ENCODE measurements around the gene SLC31A2.

The SLC31A2 gene

DNA sequence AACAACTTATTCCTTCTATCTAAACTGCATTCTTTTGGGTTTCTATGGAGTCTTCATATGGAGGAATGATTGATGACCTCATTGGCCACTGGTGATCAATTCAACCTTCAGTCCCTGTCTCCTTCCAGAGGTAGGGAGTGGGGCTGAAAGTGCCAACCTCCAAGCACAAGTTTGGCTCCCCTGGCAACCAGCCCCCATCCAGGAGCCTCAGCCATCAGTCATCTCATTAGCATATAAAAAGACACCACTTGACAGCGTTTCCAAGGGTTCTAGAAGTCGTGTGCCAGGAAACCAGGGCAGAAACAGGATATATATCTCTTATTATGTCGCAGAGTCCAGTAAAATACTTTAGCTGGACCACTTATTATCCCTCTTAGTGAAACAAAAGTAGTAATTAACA is 9.8 kb downstream of the SLC31A2 start:
- Histone ChIP-seq H3K9ac (ENCODE audit: low read depth, low read length) (no peak overlapping the region), H3K27ac (ENCODE audit: low read length) (no peak overlapping the region), H3K4me3 (ENCODE audit: low read depth in 1 of 2, low read length in 2 of 2) (no peak overlapping the region), H3K4me2 (ENCODE audit: insufficient read depth, low read length) (no peak overlapping the region), H3K4me1 (ENCODE audit: insufficient read depth, low read length) (peaks cover 11% of the 10 kb centered on the region), H2AFZ (ENCODE audit: low read depth, low read length) (no peak overlapping the region), H3K79me2 (ENCODE audit: insufficient read depth, low read length) (no peaks in the 10 kb centered on the region), H3K36me3 (ENCODE audit: insufficient read depth, low read length) (peaks cover 56% of the 10 kb centered on the region), H3K9me3 (ENCODE audit: insufficient read depth, low read length, severe bottlenecking) (no peaks in the 10 kb centered on the region), H4K20me1 (ENCODE audit: insufficient read depth, low read length) (0 out of 2 replicates have a peak, but pooled peaks cover 5% of the 10 kb centered on the region), H3K27me3 (ENCODE audit: insufficient read depth, low read length, poor library complexity) (no peaks in the 10 kb centered on the region)
- DNase-seq: no peak
- ATAC-seq (ENCODE audit: insufficient read depth, low read depth): no peak
- no peak for TF ChIP-seq EZH2 (IDR thresholded peaks at IDR 0.05; ENCODE audit: borderline replicate concordance, low read depth, low read length, severe bottlenecking)
- TF ChIP-seq, protein P1, sequence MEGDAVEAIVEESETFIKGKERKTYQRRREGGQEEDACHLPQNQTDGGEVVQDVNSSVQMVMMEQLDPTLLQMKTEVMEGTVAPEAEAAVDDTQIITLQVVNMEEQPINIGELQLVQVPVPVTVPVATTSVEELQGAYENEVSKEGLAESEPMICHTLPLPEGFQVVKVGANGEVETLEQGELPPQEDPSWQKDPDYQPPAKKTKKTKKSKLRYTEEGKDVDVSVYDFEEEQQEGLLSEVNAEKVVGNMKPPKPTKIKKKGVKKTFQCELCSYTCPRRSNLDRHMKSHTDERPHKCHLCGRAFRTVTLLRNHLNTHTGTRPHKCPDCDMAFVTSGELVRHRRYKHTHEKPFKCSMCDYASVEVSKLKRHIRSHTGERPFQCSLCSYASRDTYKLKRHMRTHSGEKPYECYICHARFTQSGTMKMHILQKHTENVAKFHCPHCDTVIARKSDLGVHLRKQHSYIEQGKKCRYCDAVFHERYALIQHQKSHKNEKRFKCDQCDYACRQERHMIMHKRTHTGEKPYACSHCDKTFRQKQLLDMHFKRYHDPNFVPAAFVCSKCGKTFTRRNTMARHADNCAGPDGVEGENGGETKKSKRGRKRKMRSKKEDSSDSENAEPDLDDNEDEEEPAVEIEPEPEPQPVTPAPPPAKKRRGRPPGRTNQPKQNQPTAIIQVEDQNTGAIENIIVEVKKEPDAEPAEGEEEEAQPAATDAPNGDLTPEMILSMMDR (IDR thresholded peaks at IDR 0.05; ENCODE audit: borderline replicate concordance, extremely low read depth, low read length, poor library complexity, severe bottlenecking): no peak

DNA sequence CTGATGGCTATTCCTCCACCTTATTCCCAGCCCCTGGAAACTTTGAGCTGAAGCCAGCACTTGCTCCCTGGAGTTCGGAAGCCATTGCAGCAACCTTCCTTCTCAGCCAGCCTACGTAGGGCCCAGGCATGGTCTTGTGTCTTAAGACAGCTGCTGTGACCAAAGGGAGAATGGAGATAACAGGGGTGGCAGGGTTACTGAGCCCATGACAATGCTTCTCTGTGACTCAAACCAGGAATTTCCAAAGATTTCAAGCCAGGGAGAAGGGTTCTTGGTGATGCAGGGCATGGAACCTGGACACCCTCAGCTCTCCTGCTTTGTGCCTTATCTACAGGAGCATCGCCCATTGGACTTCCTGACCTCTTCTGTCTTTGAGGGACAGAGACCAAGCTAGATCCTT is 12.2 kb downstream of the SLC31A2 start:
- Histone ChIP-seq H3K4me1 (ENCODE audit: insufficient read depth, low read length) (no peaks in the 10 kb centered on the region), H3K9ac (ENCODE audit: low read depth, low read length) (no peak overlapping the region)

DNA sequence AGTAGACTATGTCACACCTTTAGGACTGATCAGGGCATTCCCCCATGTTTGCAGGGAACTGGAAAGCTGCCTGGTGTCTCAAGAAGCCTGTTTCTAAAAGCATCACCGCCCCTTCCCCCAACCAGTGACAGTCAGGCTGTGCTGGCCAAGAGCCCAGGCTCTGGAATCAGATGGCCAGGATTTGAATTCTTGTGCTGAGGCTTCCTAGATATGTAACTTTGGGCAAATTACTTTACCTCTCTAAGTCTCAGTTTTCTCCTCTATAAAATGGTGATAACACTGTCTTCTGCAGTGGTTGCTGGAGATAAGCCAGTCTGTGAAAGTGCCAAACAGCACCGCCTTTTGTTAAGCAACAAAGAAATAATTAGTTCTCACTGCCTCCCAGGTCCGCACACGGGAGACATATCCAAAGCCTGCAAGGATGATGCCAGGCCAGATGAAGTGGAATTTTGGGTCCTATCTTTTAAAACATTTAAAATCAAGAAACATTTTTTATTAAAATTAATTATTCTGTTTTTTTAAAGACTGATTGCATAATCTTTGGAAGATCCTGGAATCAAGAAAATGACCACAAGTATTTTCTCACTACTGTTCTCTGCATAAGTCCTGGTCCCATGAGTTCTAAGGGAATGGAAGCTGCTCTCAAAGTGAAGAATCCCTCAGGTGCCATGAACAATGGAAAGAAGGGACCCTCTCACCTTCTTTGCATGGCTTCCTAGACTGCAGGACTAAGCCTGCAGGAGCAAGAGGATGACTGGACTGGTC is 13.9 kb downstream of the SLC31A2 start:
- ATAC-seq (ENCODE audit: insufficient read depth, low read depth) (no peak), DNase-seq (no peak)
- Histone ChIP-seq H3K27ac (ENCODE audit: low read length) (no peak overlapping the region), H3K36me3 (ENCODE audit: insufficient read depth, low read length) (peaks cover 86% of the 10 kb centered on the region), H3K9me3 (ENCODE audit: insufficient read depth, low read length, severe bottlenecking) (no peaks in the 10 kb centered on the region), H3K4me2 (ENCODE audit: insufficient read depth, low read length) (no peak overlapping the region), H3K4me1 (ENCODE audit: insufficient read depth, low read length) (no peaks in the 10 kb centered on the region), H4K20me1 (ENCODE audit: insufficient read depth, low read length) (0 out of 2 replicates have a peak, but pooled peaks cover 5% of the 10 kb centered on the region), H3K4me3 (ENCODE audit: low read depth in 1 of 2, low read length in 2 of 2) (no peak overlapping the region), H3K79me2 (ENCODE audit: insufficient read depth, low read length) (no peaks in the 10 kb centered on the region), H3K9ac (ENCODE audit: low read depth, low read length) (no peak overlapping the region), H3K27me3 (ENCODE audit: insufficient read depth, low read length, poor library complexity) (no peaks in the 10 kb centered on the region), H2AFZ (ENCODE audit: low read depth, low read length) (no peak overlapping the region)
- no peak for TF ChIP-seq EZH2 (IDR thresholded peaks at IDR 0.05; ENCODE audit: borderline replicate concordance, low read depth, low read length, severe bottlenecking)
- TF ChIP-seq, protein P1 (IDR thresholded peaks at IDR 0.05; ENCODE audit: borderline replicate concordance, extremely low read depth, low read length, poor library complexity, severe bottlenecking): no peak

More for the DNA sequence above, 12.2 kb downstream of the SLC31A2 start:
- H2AFZ ChIP-seq (ENCODE audit: low read depth, low read length): no peak overlapping the region
- H4K20me1 ChIP-seq (ENCODE audit: insufficient read depth, low read length): 0 out of 2 replicates have a peak, but pooled peaks cover 5% of the 10 kb centered on the region
- DNase-seq (no peak), ATAC-seq (ENCODE audit: insufficient read depth, low read depth) (no peak)
- no peaks in the 10 kb centered on the region for H3K9me3 ChIP-seq (ENCODE audit: insufficient read depth, low read length, severe bottlenecking)
- H3K79me2 ChIP-seq (ENCODE audit: insufficient read depth, low read length): no peaks in the 10 kb centered on the region
- no peak overlapping the region for H3K4me3 ChIP-seq (ENCODE audit: low read depth in 1 of 2, low read length in 2 of 2)
- H3K36me3 ChIP-seq (ENCODE audit: insufficient read depth, low read length): peaks cover 81% of the 10 kb centered on the region
- TF ChIP-seq EZH2 (IDR thresholded peaks at IDR 0.05; ENCODE audit: borderline replicate concordance, low read depth, low read length, severe bottlenecking): no peak
- TF ChIP-seq, protein P1 (IDR thresholded peaks at IDR 0.05; ENCODE audit: borderline replicate concordance, extremely low read depth, low read length, poor library complexity, severe bottlenecking): no peak
- no peak overlapping the region for H3K27ac ChIP-seq (ENCODE audit: low read length)
- no peaks in the 10 kb centered on the region for H3K27me3 ChIP-seq (ENCODE audit: insufficient read depth, low read length, poor library complexity)
- no peak overlapping the region for H3K4me2 ChIP-seq (ENCODE audit: insufficient read depth, low read length)
